Esophagus muscularis mucosa (tissue), 4 donors: ENCODE measurements around the gene ARL16. TPM values are rescaled to one million over a fixed set of nuclear protein-coding genes. Genes with fewer than 3 reads are reported as not detected.

ENCODE experiments used
- DNase-seq: peaks from one replicate; pipeline ENCODE4 v3.0.0-alpha.2; 2017; ENCODE audit errors: extremely low spot score
- H3K27ac ChIP-seq, 4 donors: fragments of 200-600 bp; sonication (generic); replicated peaks in 1 of 4; 1 replicate in 3 of 4; 2 replicates in 1 of 4; pipeline ENCODE4 v1.5.1; 2016 to 2019; ENCODE audit warnings: mild to moderate bottlenecking in 1 of 4
- H3K27me3 ChIP-seq, 4 donors: fragments of 200-600 bp; sonication (generic); one replicate each; pipeline versions ENCODE4 v1.5.1 to v1.6.0; 2016 to 2019
- H3K36me3 ChIP-seq, 4 donors: fragments of 200-600 bp; sonication (generic); one replicate each; pipeline ENCODE4 v1.5.1; 2016 to 2019
- H3K4me1 ChIP-seq, 4 donors: fragments of 200-600 bp; sonication (generic); one replicate each; pipeline ENCODE4 v1.5.1; 2016 to 2019
- H3K4me3 ChIP-seq, 4 donors: fragments of 200-600 bp; sonication (generic); 1 replicate in 2 of 4; 2 replicates in 2 of 4; pipeline ENCODE4 v1.5.1; 2016 to 2019; ENCODE audit warnings: mild to moderate bottlenecking in 4 of 4, moderate library complexity in 1 of 4
- H3K9me3 ChIP-seq, 4 donors: fragments of 200-600 bp; sonication (generic); 1 replicate in 3 of 4; 2 replicates in 1 of 4; pipeline ENCODE4 v1.5.1; 2016 to 2019
- CTCF ChIP-seq, 3 experiments: fragments of 200-600 bp in 2 of 3; fragments of 450-650 bp in 1 of 3; sonication (generic) in 2 of 3; IDR thresholded peaks; one replicate each; pipeline ENCODE4 v1.5.1; 2017 to 2019; ENCODE audit warnings: antibody characterized with exemption in 3 of 3, mild to moderate bottlenecking in 2 of 3, moderate library complexity in 1 of 3
- EP300 ChIP-seq: sonication (generic); formaldehyde crosslinking; IDR thresholded peaks from one replicate; pipeline ENCODE4 v1.6.1; 2017; ENCODE audit warnings: antibody characterized with exemption
- POLR2A ChIP-seq: fragments of 450-650 bp; IDR thresholded peaks from one replicate; pipeline ENCODE4 v1.6.1; 2017; ENCODE audit warnings: antibody characterized with exemption, moderate library complexity, mild to moderate bottlenecking, low read depth
- POLR2AphosphoS5 ChIP-seq, 2 donors: sonication (generic); formaldehyde crosslinking; IDR thresholded peaks; one replicate each; pipeline ENCODE4 v1.6.1; 2017; ENCODE audit warnings: antibody characterized with exemption in 2 of 2
- WGBS: methylation state at CpG from one replicate; pipeline ENCODE4 v1.1.5; 2018; 5-methylcytosine and 5-hydroxymethylcytosine counted together
- intact Hi-C: fragments of 100-400 bp; cut with DNase I; formaldehyde crosslinking; loops from one replicate; pipeline ENCODE4 v1.15.1; 2023
- total RNA-seq, 4 donors: library from RNA; depleted of rRNA; stranded (reverse); fragments of >200 nt; gene quantifications; one replicate each; pipeline versions ENCODE4 v1.1.0 to v1.2.1, GENCODE V29; 2016

Gene ARL16
- total RNA-seq, 4 donors from 2014 or later = 23.7 to 38.3 (median 27.3) TPM

DNA sequence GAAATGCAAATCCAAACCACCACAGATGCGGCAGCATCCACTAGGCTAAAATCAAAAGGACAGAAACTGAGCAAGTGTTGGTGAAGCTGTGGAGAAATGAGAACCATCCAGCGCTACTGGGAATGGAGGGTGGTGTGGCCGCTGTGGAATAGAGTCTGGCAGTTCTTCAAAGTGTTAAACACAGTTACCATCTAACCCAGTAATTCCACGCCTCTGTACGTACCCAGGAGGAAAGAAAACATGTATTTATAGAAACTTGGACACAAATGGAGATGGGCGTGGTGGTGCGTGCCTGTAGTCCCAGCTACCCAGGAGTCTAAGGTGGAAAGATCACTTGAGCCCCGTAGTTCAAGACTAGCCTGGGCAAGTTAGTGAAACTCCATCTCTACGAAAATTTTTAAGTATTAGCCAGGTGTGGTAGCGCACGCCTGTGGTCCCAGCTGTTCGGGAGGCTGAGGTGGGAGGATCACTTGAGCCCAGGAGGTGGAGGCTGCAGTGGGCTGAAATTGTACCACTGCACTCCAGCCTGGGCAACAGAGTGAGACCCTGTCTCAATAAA lies 40.1 kb upstream of the ARL16 start:
- peaks cover 0 to 51% (median 1%) of the 10 kb centered on the region in 4 donors for H3K27me3 ChIP-seq
- peaks cover 0 to 14% (median 0%) of the 10 kb centered on the region in 4 donors for H3K36me3 ChIP-seq
- no peak overlapping the region for H3K27ac ChIP-seq
- no peak for DNase-seq
- no peaks in the 10 kb centered on the region for H3K9me3 ChIP-seq
- no peak for TF ChIP-seq POLR2AphosphoS5 (IDR thresholded peaks at IDR 0.05)
- H3K4me3 ChIP-seq = no peak overlapping the region
- intact Hi-C loops = no loop called here
- peaks cover 7 to 17% (median 13%) of the 10 kb centered on the region in 4 donors for H3K4me1 ChIP-seq
- WGBS = 68% methylated on average over 12 of the region's 12 CpGs

DNA sequence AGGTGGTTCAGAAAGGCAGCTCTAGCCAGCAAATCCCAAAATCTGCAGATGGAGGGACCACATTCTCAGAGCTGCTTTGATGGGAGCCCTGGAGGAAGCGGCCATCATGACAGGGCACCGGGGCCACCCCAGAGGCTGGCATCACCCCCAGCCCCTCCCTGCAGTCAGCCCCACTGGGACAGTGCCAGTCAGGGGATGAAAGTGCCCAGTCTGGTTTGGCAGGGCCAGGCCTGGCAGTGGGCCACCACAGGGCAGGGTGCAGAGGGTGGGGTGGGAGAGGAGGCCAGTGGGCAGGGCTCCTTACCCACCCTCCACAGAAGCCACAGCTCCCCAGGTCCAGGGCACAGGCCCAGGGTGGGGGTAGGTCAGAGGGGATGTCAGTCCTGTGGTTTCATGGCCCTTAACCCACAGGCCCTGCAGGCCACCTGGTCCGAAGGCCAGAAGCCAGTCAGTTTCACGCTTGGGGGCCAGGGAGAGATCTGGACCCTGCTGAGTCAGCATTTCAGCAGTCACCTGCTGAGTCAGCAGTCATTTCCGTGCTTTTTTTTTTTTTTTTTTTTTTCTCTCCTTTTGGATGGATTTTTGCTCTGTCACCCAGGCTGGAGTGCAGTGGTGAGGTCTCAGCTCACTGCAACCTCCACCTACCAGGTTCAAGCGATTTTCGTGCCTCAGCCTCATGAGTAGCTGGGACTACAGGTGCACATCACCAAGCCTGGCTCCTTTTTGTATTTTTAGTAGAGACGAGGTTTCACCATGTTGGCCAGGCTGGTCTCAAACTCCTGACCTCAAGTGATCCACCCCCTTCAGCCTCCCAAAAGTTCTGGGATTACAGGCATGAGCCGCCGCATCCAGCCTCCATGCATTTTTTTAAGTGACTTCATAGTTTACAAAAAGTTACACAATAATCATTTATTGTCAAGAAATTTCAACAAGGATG lies 38.9 kb upstream of the ARL16 start:
- no peaks in the 10 kb centered on the region for H3K9me3 ChIP-seq
- H3K27ac ChIP-seq = no peak overlapping the region
- intact Hi-C loops = no loop called here
- no peak overlapping the region for H3K4me3 ChIP-seq
- TF ChIP-seq CTCF (IDR thresholded peaks at IDR 0.05) (no peak), POLR2AphosphoS5 (IDR thresholded peaks at IDR 0.05) (no peak), POLR2A (no peak), EP300 (no peak)
- DNase-seq = no peak
- H3K36me3 ChIP-seq = peaks cover 0 to 27% (median 3%) of the 10 kb centered on the region in 4 donors
- H3K4me1 ChIP-seq = peaks cover 7 to 17% (median 13%) of the 10 kb centered on the region in 4 donors
- 49% methylated on average over 10 of the region's 10 CpGs for WGBS
- H3K27me3 ChIP-seq = peaks cover 0 to 39% (median 1%) of the 10 kb centered on the region in 4 donors

GRCh38 chr17:81720267-81721071 lies 36.9 kb upstream of the ARL16 start:
- no peak overlapping the region for H3K4me3 ChIP-seq
- H3K36me3 ChIP-seq = peaks cover 0 to 37% (median 5%) of the 10 kb centered on the region in 4 donors
- H3K27ac ChIP-seq = no peak overlapping the region
- intact Hi-C loops = no loop called here
- no peak for DNase-seq
- peaks cover 0 to 20% (median 1%) of the 10 kb centered on the region in 4 donors for H3K27me3 ChIP-seq
- H3K9me3 ChIP-seq = no peaks in the 10 kb centered on the region
- WGBS = 80% methylated on average over 29 of the region's 33 CpGs
- peaks cover 7 to 17% (median 13%) of the 10 kb centered on the region in 4 donors for H3K4me1 ChIP-seq
- TF ChIP-seq CTCF (IDR thresholded peaks at IDR 0.05) = no peak
- TF ChIP-seq POLR2A = no peak
- no peak for TF ChIP-seq POLR2AphosphoS5 (IDR thresholded peaks at IDR 0.05)
- TF ChIP-seq EP300 = no peak

DNA sequence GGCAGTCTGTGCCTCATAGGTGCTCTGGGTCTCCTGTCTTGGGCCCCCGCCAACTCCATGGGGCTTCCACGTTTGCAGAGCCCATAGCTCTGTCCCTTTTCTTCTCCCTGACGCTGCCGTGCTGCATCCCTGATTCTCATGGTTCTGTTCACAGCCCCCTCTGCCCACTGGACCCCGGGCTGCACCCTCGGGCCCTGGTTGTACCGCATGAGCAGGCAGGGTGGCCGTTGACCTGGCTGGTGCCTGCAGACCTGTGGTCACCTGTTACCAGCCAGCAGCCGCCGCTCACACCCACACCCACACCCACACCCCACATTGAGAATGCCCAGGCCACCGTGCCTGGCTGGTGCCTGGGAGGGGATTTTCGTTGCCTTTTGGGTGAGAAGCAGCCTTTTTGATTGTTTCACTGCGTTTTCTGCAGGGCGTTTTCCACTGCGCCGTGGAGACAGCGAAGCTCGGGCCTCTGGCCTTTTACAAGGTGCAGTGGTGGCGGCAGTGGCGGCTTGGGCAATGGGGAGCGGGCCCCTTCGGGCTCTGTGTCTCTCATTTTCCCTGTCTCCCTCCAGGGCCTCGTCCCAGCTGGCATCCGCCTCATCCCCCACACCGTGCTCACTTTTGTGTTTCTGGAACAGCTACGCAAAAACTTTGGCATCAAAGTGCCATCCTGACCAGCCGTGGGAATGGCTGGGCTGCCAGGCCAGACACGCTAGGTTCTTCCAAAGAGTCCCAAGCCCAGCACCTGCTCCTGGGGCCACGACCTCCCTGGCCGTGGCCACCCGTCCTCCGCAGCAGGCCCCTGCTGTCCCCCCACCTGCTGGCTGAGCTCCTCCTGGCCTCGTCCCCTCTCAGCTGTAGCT lies 36.0 kb upstream of the ARL16 start:
- Histone ChIP-seq H3K27me3 (peaks cover 0 to 14% (median 1%) of the 10 kb centered on the region in 4 donors), H3K9me3 (no peaks in the 10 kb centered on the region), H3K4me1 (peaks cover 7 to 17% (median 13%) of the 10 kb centered on the region in 4 donors), H3K4me3 (no peak overlapping the region), H3K36me3 (peaks cover 0 to 37% (median 5%) of the 10 kb centered on the region in 4 donors), H3K27ac (no peak overlapping the region)
- no peak for DNase-seq
- TF ChIP-seq POLR2A = no peak
- no peak for TF ChIP-seq EP300
- WGBS = 89% methylated on average over 30 of the region's 33 CpGs
- intact Hi-C loops = no loop called here

- Histone ChIP-seq H3K9me3 (no peaks in the 10 kb centered on the region), H3K27ac (no peak overlapping the region), H3K4me3 (no peak overlapping the region), H3K4me1 (peaks cover 14 to 23% (median 18%) of the 10 kb centered on the region in 4 donors), H3K36me3 (peaks cover 0 to 37% (median 5%) of the 10 kb centered on the region in 4 donors), H3K27me3 (peaks cover 0 to 5% (median 0%) of the 10 kb centered on the region in 4 donors)
- TF ChIP-seq POLR2AphosphoS5 (IDR thresholded peaks at IDR 0.05) (no peak), POLR2A (no peak), EP300 (no peak), CTCF (IDR thresholded peaks at IDR 0.05) (no peak)
- intact Hi-C loops = no loop called here
- no peak for DNase-seq
- WGBS = 100% methylated on average over 6 of the region's 9 CpGs
Observed at GRCh38 chr17:81717766-81718089, 34.1 kb upstream of the ARL16 start.
